Muscle of arm (tissue), 12 donors: ENCODE results near the gene PARD3. TPM values are rescaled to one million over a fixed set of nuclear protein-coding genes. Genes with fewer than 3 reads are reported as not detected.
A peak's percentile ranks its signal among the peaks of the same experiment; 100 is the strongest.

ENCODE experiments used
- DNase-seq: peaks from one replicate; pipeline ENCODE4 v3.0.0-alpha.2; 2013
- polyA plus RNA-seq, 12 donors: library from polyadenylated mRNA; unstranded; fragments of 120-200 nt; gene quantifications; one replicate each; pipeline ENCODE4 v1.2.1, GENCODE V29; 2013; ENCODE audit not compliant: insufficient read length in 12 of 12

The PARD3 gene
- polyA plus RNA-seq, 12 donors = 40.7 to 93.0 (median 44.5) TPM; not detected in 1

GRCh38 chr10:34626158-34626880 is 188.8 kb downstream of the PARD3 start:
- peak; percentile 44 for DNase-seq

- no peak for DNase-seq
These were observed 190.6 kb downstream of the PARD3 start for GRCh38 chr10:34624323-34625153.

GRCh38 chr10:34622945-34623344 is 192.2 kb downstream of the PARD3 start:
- no peak for DNase-seq

- DNase-seq = no peak
These were observed 196.5 kb downstream of the PARD3 start for GRCh38 chr10:34618611-34619010.

- DNase-seq = no peak
These were observed 199.3 kb downstream of the PARD3 start for GRCh38 chr10:34615770-34616169.

- DNase-seq = no peak
These were observed 201.6 kb downstream of the PARD3 start for GRCh38 chr10:34613491-34613890.

GRCh38 chr10:34612938-34613337 is 202.2 kb downstream of the PARD3 start:
- DNase-seq = no peak

- DNase-seq = no peak
These were observed 202.7 kb downstream of the PARD3 start for GRCh38 chr10:34612446-34612845.

GRCh38 chr10:34609287-34609940 is 205.7 kb downstream of the PARD3 start:
- DNase-seq = no peak

GRCh38 chr10:34607894-34608293 is 207.2 kb downstream of the PARD3 start:
- DNase-seq = no peak

- no peak for DNase-seq
These were observed 208.2 kb downstream of the PARD3 start for GRCh38 chr10:34606890-34607289.

GRCh38 chr10:34602478-34602877 is 212.6 kb downstream of the PARD3 start:
- no peak for DNase-seq

GRCh38 chr10:34601691-34602090 is 213.4 kb downstream of the PARD3 start:
- DNase-seq = no peak

- no peak for DNase-seq
These were observed 215.9 kb downstream of the PARD3 start for GRCh38 chr10:34599026-34599795.

- DNase-seq = no peak
These were observed 218.7 kb downstream of the PARD3 start for GRCh38 chr10:34596351-34596750.

- DNase-seq = no peak
These were observed 221.2 kb downstream of the PARD3 start for GRCh38 chr10:34593930-34594329.

- no peak for DNase-seq
These were observed 221.7 kb downstream of the PARD3 start for GRCh38 chr10:34593374-34593890.

GRCh38 chr10:34590793-34591192 is 224.3 kb downstream of the PARD3 start:
- DNase-seq = no peak

- no peak for DNase-seq
These were observed 225.8 kb downstream of the PARD3 start for GRCh38 chr10:34589275-34589674.

- no peak for DNase-seq
These were observed 227.4 kb downstream of the PARD3 start for GRCh38 chr10:34587680-34588019.

GRCh38 chr10:34587002-34587679 is 228.0 kb downstream of the PARD3 start:
- DNase-seq = no peak
